ENCODE data around the gene SLC8A2.

The SLC8A2 gene

GRCh38 chr19:47480658-47481057, 9.0 kb upstream of the SLC8A2 start:
- H2BK15ac ChIP-seq (ENCODE audit: low read length): no peak overlapping the region
- H3K79me1 ChIP-seq (ENCODE audit: low read depth, low read length): no peaks in the 10 kb centered on the region
- no peak overlapping the region for H3K23ac ChIP-seq (ENCODE audit: low read depth, low read length, poor library complexity)
- H2AK5ac ChIP-seq (ENCODE audit: low read depth, low read length): no peak overlapping the region
- H2BK5ac ChIP-seq (ENCODE audit: low read length): peak overlapping the region; percentile 27
- WGBS, 2 donors (ENCODE audit: extremely low coverage in 2 of 2, insufficient read length in 2 of 2, insufficient replicate concordance in 1 of 2): no CpG with 5 or more reads among the region's 16 CpGs
- H3K14ac ChIP-seq (ENCODE audit: low read length): no peak overlapping the region
- no peak overlapping the region for H3K9ac ChIP-seq (ENCODE audit: low read depth, low read length, poor library complexity)
- H3K27me3 ChIP-seq (ENCODE audit: control insufficient read depth in 3 of 3, insufficient read depth in 3 of 3, low read depth in 1 of 3, low read length in 3 of 3): no peaks in the 10 kb centered on the region
- no peak overlapping the region for H2AFZ ChIP-seq (ENCODE audit: low read length)
- H3K18ac ChIP-seq (ENCODE audit: low read length): no peak overlapping the region
- H4K91ac ChIP-seq (ENCODE audit: low read depth, low read length, poor library complexity): no peak overlapping the region
- H3K4ac ChIP-seq (ENCODE audit: low read length): no peak overlapping the region
- H3K9me3 ChIP-seq (replicated peaks in 1 of 2; ENCODE audit: control insufficient read depth in 2 of 2, insufficient read depth in 1 of 2, low read depth in 1 of 2, low read length in 2 of 2): no peaks in the 10 kb centered on the region
- no peak overlapping the region for H2BK120ac ChIP-seq (ENCODE audit: low read depth, low read length)
- peaks cover 2 to 7% of the 10 kb centered on the region in 2 donors for H3K36me3 ChIP-seq (replicated peaks in 1 of 2; ENCODE audit: control insufficient read depth in 2 of 2, insufficient read depth in 2 of 2, low read length in 2 of 2)
- H2BK12ac ChIP-seq (ENCODE audit: low read length): no peak overlapping the region
- H3K27ac ChIP-seq (replicated peaks; ENCODE audit: low read length): no peak overlapping the region
- no peak overlapping the region for H3K4me2 ChIP-seq (ENCODE audit: insufficient read depth, low read length, poor library complexity, severe bottlenecking)
- DNase-seq (ENCODE audit: low spot score): no peak
- no peak overlapping the region for H4K8ac ChIP-seq (ENCODE audit: low read depth, low read length)
- H3K4me1 ChIP-seq (ENCODE audit: control insufficient read depth in 2 of 2, insufficient read depth in 1 of 2, low read depth in 1 of 2, low read length in 2 of 2): peaks cover 0 to 8% of the 10 kb centered on the region in 2 donors
- no peak overlapping the region for H3K4me3 ChIP-seq (ENCODE audit: low read length in 2 of 2)

- Histone ChIP-seq H4K8ac (ENCODE audit: low read depth, low read length) (peak overlapping the region; percentile 26), H3K4ac (ENCODE audit: low read length) (no peak overlapping the region), H3K9me3 (replicated peaks in 1 of 2; ENCODE audit: control insufficient read depth in 2 of 2, insufficient read depth in 1 of 2, low read depth in 1 of 2, low read length in 2 of 2) (no peaks in the 10 kb centered on the region), H3K79me1 (ENCODE audit: low read depth, low read length) (peaks cover 1% of the 10 kb centered on the region), H3K23ac (ENCODE audit: low read depth, low read length, poor library complexity) (peak overlapping the region; percentile 46), H3K27ac (replicated peaks; ENCODE audit: low read length) (no peak overlapping the region), H2BK15ac (ENCODE audit: low read length) (peak overlapping the region; percentile 71), H3K14ac (ENCODE audit: low read length) (no peak overlapping the region), H3K4me1 (ENCODE audit: control insufficient read depth in 2 of 2, insufficient read depth in 1 of 2, low read depth in 1 of 2, low read length in 2 of 2) (peaks cover 0 to 8% of the 10 kb centered on the region in 2 donors), H2AK5ac (ENCODE audit: low read depth, low read length) (no peak overlapping the region), H3K18ac (ENCODE audit: low read length) (peak overlapping the region; percentile 44), H3K27me3 (ENCODE audit: control insufficient read depth in 3 of 3, insufficient read depth in 3 of 3, low read depth in 1 of 3, low read length in 3 of 3) (no peaks in the 10 kb centered on the region), H2AFZ (ENCODE audit: low read length) (no peak overlapping the region), H3K4me2 (ENCODE audit: insufficient read depth, low read length, poor library complexity, severe bottlenecking) (peak overlapping the region; percentile 23), H3K36me3 (replicated peaks in 1 of 2; ENCODE audit: control insufficient read depth in 2 of 2, insufficient read depth in 2 of 2, low read length in 2 of 2) (no peaks in the 10 kb centered on the region), H3K9ac (ENCODE audit: low read depth, low read length, poor library complexity) (peak overlapping the region; percentile 63), H2BK5ac (ENCODE audit: low read length) (peak overlapping the region; percentile 27), H2BK120ac (ENCODE audit: low read depth, low read length) (no peak overlapping the region), H2BK12ac (ENCODE audit: low read length) (no peak overlapping the region), H3K4me3 (ENCODE audit: low read length in 2 of 2) (peak overlapping the region in 1 of 2 donors; percentile 50), H4K91ac (ENCODE audit: low read depth, low read length, poor library complexity) (no peak overlapping the region)
- no peak for DNase-seq (ENCODE audit: low spot score)
- WGBS, 2 donors (ENCODE audit: extremely low coverage in 2 of 2, insufficient read length in 2 of 2, insufficient replicate concordance in 1 of 2): no CpG with 5 or more reads among the region's 39 CpGs
These were observed 8.2 kb upstream of the SLC8A2 start for GRCh38 chr19:47479701-47480503.

- DNase-seq (ENCODE audit: low spot score): no peak
- no peak overlapping the region for H3K9ac ChIP-seq (ENCODE audit: low read depth, low read length, poor library complexity)
- H3K23ac ChIP-seq (ENCODE audit: low read depth, low read length, poor library complexity): peak overlapping the region; percentile 45
- no peak overlapping the region for H2BK5ac ChIP-seq (ENCODE audit: low read length)
- no CpG with 5 or more reads among the region's 17 CpGs for WGBS, 2 donors (ENCODE audit: extremely low coverage in 2 of 2, insufficient read length in 2 of 2, insufficient replicate concordance in 1 of 2)
- H3K4me1 ChIP-seq (ENCODE audit: control insufficient read depth in 2 of 2, insufficient read depth in 1 of 2, low read depth in 1 of 2, low read length in 2 of 2): peaks cover 4 to 9% of the 10 kb centered on the region in 2 donors
- no peak overlapping the region for H3K4me2 ChIP-seq (ENCODE audit: insufficient read depth, low read length, poor library complexity, severe bottlenecking)
- H2AFZ ChIP-seq (ENCODE audit: low read length): no peak overlapping the region
- H2BK120ac ChIP-seq (ENCODE audit: low read depth, low read length): no peak overlapping the region
- peak overlapping the region; percentile 19 for H3K18ac ChIP-seq (ENCODE audit: low read length)
- no peaks in the 10 kb centered on the region for H3K9me3 ChIP-seq (replicated peaks in 1 of 2; ENCODE audit: control insufficient read depth in 2 of 2, insufficient read depth in 1 of 2, low read depth in 1 of 2, low read length in 2 of 2)
- H3K36me3 ChIP-seq (replicated peaks in 1 of 2; ENCODE audit: control insufficient read depth in 2 of 2, insufficient read depth in 2 of 2, low read length in 2 of 2): no peaks in the 10 kb centered on the region
- H3K27me3 ChIP-seq (ENCODE audit: control insufficient read depth in 3 of 3, insufficient read depth in 3 of 3, low read depth in 1 of 3, low read length in 3 of 3): peaks cover 0 to 1% (median 0%) of the 10 kb centered on the region in 3 experiments
- no peak overlapping the region for H3K27ac ChIP-seq (replicated peaks; ENCODE audit: low read length)
- no peak overlapping the region for H4K8ac ChIP-seq (ENCODE audit: low read depth, low read length)
- peaks cover 1% of the 10 kb centered on the region for H3K79me1 ChIP-seq (ENCODE audit: low read depth, low read length)
- no peak overlapping the region for H2BK15ac ChIP-seq (ENCODE audit: low read length)
- no peak overlapping the region for H3K4ac ChIP-seq (ENCODE audit: low read length)
- no peak overlapping the region for H4K91ac ChIP-seq (ENCODE audit: low read depth, low read length, poor library complexity)
- peak overlapping the region in 1 of 2 donors; percentile 4 for H3K4me3 ChIP-seq (ENCODE audit: low read length in 2 of 2)
- H2BK12ac ChIP-seq (ENCODE audit: low read length): no peak overlapping the region
- no peak overlapping the region for H2AK5ac ChIP-seq (ENCODE audit: low read depth, low read length)
- H3K14ac ChIP-seq (ENCODE audit: low read length): no peak overlapping the region
These were observed 4.8 kb upstream of the SLC8A2 start for GRCh38 chr19:47476438-47476972.

GRCh38 chr19:47475465-47475864, 3.8 kb upstream of the SLC8A2 start:
- no CpG with 5 or more reads among the region's 9 CpGs for WGBS, 2 donors (ENCODE audit: extremely low coverage in 2 of 2, insufficient read length in 2 of 2, insufficient replicate concordance in 1 of 2)
- no peak overlapping the region for H2BK15ac ChIP-seq (ENCODE audit: low read length)
- no peak overlapping the region for H4K8ac ChIP-seq (ENCODE audit: low read depth, low read length)
- H3K4me3 ChIP-seq (ENCODE audit: low read length in 2 of 2): no peak overlapping the region
- H3K4me2 ChIP-seq (ENCODE audit: insufficient read depth, low read length, poor library complexity, severe bottlenecking): no peak overlapping the region
- no peak overlapping the region for H3K9ac ChIP-seq (ENCODE audit: low read depth, low read length, poor library complexity)
- peak overlapping the region; percentile 90 for H2BK5ac ChIP-seq (ENCODE audit: low read length)
- no peak overlapping the region for H3K4ac ChIP-seq (ENCODE audit: low read length)
- H3K79me1 ChIP-seq (ENCODE audit: low read depth, low read length): peaks cover 1% of the 10 kb centered on the region
- no peak for DNase-seq (ENCODE audit: low spot score)
- H2BK120ac ChIP-seq (ENCODE audit: low read depth, low read length): no peak overlapping the region
- H3K27me3 ChIP-seq (ENCODE audit: control insufficient read depth in 3 of 3, insufficient read depth in 3 of 3, low read depth in 1 of 3, low read length in 3 of 3): peaks cover 0 to 12% (median 3%) of the 10 kb centered on the region in 3 experiments
- H3K9me3 ChIP-seq (replicated peaks in 1 of 2; ENCODE audit: control insufficient read depth in 2 of 2, insufficient read depth in 1 of 2, low read depth in 1 of 2, low read length in 2 of 2): no peaks in the 10 kb centered on the region
- no peak overlapping the region for H3K14ac ChIP-seq (ENCODE audit: low read length)
- H2BK12ac ChIP-seq (ENCODE audit: low read length): no peak overlapping the region
- H2AFZ ChIP-seq (ENCODE audit: low read length): no peak overlapping the region
- peaks cover 4 to 13% of the 10 kb centered on the region in 2 donors for H3K4me1 ChIP-seq (ENCODE audit: control insufficient read depth in 2 of 2, insufficient read depth in 1 of 2, low read depth in 1 of 2, low read length in 2 of 2)
- H2AK5ac ChIP-seq (ENCODE audit: low read depth, low read length): peak overlapping the region; percentile 43
- no peak overlapping the region for H3K27ac ChIP-seq (replicated peaks; ENCODE audit: low read length)
- H3K36me3 ChIP-seq (replicated peaks in 1 of 2; ENCODE audit: control insufficient read depth in 2 of 2, insufficient read depth in 2 of 2, low read length in 2 of 2): no peaks in the 10 kb centered on the region
- no peak overlapping the region for H3K18ac ChIP-seq (ENCODE audit: low read length)
- no peak overlapping the region for H3K23ac ChIP-seq (ENCODE audit: low read depth, low read length, poor library complexity)
- no peak overlapping the region for H4K91ac ChIP-seq (ENCODE audit: low read depth, low read length, poor library complexity)

All from neuronal stem cell (in vitro differentiated cells).